ENCODE measurements around the gene SLC22A12.

SLC22A12 gene

GRCh38 chr11:64650923-64651523 lies 60.0 kb downstream of the SLC22A12 start:
- DNase-seq (ENCODE audit: low spot score), result no peak

Measured in RKO (cell line).